ENCODE measurements around the gene IKZF4.
"Not testable (repeated sequence)": the region's sequence is repeated elsewhere in the genome, so short reads cannot be mapped to it uniquely, and the experiment has no call there.

Gene IKZF4

DNA sequence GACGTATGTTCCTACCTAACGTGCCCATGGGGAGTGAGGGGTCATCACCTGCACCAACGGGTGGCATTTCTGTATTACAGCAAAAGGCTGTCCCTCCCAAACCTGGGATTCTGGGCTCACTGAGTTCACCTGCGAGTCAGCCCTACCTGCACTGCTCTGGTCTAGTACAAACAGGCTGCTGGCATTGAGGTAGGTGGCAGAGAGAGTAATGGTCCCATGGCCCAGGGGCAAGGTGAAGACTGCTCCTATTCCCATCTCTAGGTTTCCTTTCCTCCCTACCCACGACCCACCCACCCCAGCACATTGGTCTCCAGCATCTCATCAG, 23.3 kb upstream of the IKZF4 start:
- no peak for DNase-seq (ENCODE audit: low read depth in 2 of 2, low spot score in 1 of 2)

DNA sequence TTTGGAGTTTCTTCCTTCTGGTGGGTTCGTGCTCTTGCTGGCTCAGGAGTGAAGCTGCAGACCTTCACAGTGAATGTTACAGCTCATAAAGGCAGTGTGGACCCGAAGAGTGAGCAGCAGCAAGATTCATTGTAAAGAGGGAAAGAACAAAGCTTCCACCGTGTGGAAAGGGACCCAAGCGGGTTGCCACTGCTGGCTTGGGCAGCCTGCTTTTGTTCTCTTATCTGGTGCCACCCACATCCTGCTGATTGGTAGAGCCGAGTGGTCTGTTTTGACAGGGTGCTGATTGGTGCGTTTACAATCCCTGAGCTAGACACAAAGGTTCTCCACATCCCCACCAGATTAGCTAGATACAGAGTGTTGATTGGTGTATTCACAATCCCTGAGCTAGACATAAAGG, 21.3 kb upstream of the IKZF4 start:
- not testable (repeated sequence) for DNase-seq (ENCODE audit: low read depth in 2 of 2, low spot score in 1 of 2)

DNA sequence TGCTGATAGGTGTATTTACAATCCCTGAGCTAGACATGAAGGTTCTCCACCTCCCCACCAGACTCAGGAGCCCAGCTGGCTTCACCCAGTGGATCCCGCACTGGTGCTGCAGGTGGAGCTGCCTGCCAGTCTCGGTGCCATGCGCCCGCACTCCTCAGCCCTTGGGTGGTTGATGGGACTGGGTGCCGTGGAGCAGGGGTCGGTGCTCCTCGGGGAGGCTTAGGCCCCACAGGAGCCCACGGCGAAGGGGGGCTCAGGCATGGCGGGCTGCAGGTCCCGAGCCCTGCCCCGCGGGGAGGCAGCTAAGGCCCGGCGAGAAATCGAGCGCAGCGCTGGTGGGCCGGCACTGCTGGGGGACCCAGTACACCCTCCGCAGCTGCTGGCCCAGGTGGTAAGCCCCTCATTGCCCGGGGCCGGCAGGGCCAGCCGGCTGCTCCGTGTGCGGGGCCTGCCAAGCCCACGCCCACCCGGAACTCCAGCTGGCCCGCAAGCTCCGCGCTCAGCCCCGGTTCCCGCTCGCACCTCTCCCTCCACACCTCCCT, 20.8 kb upstream of the IKZF4 start:
- DNase-seq (ENCODE audit: low read depth in 2 of 2, low spot score in 1 of 2), result not testable (repeated sequence)

DNA sequence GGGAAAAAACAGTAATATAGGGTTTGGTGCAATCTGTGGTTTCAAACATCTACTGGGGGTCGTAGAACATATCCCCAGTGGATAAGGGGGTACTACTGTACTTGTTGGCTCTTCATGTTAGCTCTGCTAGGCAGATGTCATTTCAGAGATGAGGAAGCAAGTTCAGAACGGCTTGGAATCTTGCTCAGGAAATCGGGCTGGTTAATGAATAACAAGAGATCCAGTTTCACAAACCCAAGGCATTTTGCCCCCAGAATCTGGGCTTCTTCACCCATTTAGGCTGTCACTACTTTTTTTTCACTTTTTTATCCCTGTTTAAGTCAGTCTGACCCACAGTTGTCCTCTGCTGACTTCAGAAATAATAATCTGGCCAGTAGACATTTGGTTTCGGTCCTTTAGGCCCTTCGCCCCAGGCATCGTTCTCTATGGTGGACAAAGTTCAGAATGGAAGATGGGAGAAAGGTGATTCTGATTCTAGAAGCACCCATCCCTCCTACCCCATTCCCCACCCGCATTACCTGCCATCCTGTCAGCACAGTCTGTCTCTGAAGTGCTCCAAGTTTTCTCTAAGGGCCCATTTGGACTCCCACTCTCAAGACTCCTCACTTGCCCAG, 19.2 kb upstream of the IKZF4 start:
- DNase-seq (ENCODE audit: low read depth in 2 of 2, low spot score in 1 of 2), result no peak

DNA sequence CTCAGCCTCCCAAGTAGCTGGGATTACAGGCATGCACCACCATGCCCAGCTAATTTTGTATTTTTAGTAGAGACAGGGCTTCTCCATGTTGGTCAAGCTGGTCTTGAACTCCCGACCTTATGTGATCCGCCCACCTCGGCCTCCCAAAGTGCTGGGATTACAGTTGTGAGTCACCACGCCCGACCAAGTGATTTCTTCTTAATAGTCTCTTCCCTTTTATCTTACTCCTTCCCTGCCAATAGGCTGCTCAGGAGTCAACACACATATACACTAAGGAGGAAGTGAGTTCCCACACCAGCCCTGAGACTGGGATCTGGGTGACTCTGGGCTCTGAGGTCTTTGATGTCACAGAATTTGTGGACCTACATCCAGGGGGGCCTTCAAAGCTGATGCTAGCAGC, 17.5 kb upstream of the IKZF4 start:
- not testable (repeated sequence) for DNase-seq (ENCODE audit: low read depth in 2 of 2, low spot score in 1 of 2)

DNA sequence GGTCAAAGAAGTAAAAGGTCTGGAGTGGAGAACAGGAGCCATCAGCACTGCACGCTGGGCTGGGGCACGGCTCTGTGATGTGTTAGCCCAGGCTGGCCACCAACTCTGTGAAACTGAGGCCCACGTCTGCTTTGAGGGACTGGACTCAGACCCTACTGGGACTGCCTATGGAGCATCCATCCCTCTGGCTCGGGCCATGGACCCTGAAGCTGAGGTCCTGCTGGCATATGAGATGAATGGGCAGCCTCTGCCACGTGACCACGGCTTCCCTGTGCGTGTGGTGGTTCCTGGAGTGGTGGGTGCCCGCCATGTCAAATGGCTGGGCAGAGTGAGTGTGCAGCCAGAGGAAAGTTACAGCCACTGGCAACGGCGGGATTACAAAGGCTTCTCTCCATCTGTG, 16.6 kb upstream of the IKZF4 start:
- DNase-seq (ENCODE audit: low read depth in 2 of 2, low spot score in 1 of 2), result no peak

DNA sequence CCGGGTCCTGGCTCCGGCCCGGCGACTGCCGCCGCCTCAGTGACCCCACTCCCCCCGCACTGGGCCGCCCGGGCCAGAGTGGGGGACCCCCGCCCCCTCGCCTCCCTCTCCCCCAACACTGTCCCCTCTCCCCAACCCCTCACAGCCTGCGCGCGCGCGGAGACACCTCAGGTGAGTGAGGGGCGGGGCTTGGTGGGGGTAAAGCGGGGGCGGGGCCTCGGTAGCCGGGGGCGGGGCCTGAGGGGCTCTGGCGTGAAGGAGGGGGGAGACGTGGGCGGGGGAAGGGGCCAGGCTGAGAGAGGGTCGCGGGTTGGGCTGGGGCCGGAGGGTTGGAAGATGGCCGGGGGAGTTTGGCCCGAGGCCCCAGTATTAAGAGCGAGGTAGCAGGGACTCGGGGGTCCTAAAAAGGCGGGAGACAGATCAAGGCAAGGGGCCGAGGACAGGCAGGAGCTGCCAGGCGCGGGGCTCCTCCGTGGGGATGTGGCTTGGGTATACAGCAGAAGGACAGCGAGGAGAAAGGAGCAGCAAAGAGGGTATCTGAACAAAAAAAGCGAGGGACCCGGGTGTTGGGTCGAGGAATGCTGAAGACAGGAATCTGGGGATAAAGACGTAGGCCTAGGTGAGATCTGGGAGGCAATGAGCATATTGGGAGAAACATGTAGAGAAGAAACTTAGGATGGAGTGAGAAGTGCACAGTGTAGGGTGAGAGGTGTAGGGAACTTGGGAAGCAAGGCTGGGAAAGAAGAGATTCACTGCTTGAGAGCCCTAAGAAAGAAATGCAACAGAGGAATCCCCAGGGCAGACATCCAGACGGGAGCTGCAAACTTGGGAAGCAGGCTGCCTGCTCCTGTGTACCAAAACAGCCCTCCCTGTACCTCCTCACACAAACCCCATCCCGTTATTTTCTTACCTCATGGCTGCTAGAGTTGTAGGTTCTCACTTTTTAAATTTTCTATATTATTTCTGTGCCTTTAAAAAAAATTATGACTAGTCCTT, 13.0 kb upstream of the IKZF4 start:
- peak; percentile 33 to 40 for DNase-seq (ENCODE audit: low read depth in 2 of 2, low spot score in 1 of 2)

DNA sequence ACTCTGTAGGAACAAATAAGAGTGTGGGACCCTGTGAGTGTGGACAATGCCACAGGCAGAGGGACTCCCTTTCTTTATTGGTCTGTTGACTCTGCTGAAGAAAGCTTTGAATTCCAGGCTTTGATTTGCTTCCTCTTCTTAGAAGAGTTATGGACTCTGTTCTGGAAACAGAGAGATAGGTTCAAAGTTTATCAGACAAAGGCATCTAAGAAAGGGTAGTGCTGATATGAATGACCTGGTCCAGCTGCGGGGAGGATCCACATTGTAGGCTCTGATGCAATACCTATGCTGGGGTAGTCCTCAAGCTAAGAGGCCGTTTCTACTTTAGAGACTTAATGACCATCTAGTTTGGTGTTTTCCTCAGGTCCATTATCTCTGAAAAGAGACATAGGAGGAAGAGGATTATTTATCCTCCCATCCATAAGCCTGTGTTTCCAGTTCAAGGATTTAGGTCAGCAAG, 10.7 kb upstream of the IKZF4 start:
- no peak for DNase-seq (ENCODE audit: low read depth in 2 of 2, low spot score in 1 of 2)

DNA sequence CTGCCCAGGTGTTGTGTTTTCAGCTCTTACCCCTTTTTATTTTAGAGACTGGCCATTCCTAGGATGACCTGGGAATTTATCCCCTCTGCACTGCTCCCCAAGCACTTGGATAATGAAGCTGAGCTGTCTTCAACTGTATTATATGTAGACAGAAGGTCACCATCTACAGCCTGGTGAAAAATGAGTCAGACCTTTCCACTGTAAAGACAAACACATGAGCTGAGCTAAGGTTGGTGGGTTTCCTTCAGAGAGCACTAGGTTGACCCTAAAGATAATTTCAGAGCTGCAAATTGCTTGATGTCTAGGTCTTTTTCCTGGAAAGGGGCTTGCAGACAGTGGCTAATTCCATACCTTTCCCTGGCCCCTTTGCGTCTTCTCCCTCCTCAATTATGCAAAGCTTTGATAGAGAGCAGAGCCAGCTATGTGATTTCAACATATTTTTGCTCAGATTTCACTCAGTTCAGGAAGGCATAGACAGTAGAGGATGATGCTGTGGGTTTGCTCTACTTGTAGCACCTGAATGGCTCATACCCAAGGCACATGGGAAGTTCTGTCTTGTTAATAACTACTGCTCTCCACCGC, 9.2 kb upstream of the IKZF4 start:
- no peak for DNase-seq (ENCODE audit: low read depth in 2 of 2, low spot score in 1 of 2)

DNA sequence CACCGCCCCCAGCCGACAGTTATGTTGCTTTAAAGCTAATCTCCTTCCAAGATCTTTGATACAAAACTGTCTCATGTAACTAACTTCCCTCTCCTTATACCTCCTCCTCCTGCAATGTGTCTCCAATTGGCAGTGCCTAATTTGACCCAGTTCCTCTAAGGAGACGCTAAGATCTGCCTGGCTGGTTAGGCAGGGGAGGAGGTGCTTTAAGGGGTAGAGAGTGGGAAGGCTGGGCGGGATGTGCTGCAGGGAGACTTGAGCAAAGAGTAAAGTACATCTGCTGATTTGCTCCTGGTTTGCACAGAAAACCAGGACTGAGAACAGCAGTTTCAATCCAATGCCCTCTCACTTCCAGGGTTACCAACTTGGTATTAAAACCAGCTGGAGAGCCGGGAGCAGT, 7.4 kb upstream of the IKZF4 start:
- DNase-seq (ENCODE audit: low read depth in 2 of 2, low spot score in 1 of 2), result no peak

DNA sequence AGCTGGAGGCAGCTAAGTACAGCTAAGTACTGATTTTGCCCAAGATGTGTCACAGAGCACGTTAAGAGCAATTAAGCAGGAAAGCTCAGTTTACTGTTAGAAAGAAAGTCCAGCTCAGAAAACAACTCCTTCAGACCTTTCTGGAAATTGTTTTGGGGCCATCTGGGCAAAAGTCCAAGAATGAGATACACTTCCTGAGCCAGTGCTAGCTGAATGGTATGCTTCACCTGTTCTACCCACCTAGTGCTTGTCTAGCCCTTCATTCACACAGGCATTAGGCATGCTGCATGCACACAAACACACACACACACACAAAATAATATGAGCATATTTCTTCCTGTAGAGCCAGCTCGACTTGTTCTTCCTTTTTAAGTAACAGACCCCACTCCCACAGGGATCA, 6.6 kb upstream of the IKZF4 start:
- no peak for DNase-seq (ENCODE audit: low read depth in 2 of 2, low spot score in 1 of 2)

DNA sequence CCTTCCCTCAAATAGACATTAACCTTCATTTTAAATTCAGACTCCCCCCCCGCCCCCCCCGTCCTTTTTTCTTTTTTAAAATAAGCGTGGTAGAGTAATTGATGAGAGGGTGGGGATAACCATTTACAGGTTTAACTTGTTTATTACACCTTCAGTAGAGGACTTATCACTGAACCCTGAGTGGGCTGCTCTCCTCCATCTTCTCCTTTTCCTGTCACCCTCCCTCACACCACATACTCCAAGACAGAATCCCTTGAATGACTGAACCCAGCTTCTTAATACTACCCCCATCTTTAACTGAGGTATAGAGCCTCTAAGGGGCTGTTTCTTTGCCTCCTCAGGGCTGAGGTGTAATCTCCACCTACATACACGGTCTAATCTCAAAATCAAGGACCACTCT, 3.7 kb upstream of the IKZF4 start:
- no peak for DNase-seq (ENCODE audit: low read depth in 2 of 2, low spot score in 1 of 2)

DNA sequence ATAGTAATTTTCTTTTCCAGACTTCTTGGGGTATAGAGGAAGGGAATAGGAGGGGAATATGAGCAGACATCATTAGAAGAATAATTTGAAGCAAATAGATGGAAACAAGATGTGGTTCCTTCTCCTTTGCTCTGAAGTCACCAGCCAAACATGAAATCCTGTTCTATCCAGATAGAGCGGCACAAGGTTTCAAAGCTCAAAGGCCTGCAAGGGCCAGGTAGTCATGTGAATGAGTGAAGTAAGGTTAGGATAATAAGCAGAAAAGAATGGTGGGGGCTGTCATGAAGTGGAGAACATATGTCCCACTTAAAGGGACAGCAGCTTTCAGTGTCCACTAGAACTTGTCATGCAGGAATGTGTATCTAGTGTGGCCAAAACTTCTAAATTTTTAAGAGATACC, 2.5 kb upstream of the IKZF4 start:
- no peak for DNase-seq (ENCODE audit: low read depth in 2 of 2, low spot score in 1 of 2)

DNA sequence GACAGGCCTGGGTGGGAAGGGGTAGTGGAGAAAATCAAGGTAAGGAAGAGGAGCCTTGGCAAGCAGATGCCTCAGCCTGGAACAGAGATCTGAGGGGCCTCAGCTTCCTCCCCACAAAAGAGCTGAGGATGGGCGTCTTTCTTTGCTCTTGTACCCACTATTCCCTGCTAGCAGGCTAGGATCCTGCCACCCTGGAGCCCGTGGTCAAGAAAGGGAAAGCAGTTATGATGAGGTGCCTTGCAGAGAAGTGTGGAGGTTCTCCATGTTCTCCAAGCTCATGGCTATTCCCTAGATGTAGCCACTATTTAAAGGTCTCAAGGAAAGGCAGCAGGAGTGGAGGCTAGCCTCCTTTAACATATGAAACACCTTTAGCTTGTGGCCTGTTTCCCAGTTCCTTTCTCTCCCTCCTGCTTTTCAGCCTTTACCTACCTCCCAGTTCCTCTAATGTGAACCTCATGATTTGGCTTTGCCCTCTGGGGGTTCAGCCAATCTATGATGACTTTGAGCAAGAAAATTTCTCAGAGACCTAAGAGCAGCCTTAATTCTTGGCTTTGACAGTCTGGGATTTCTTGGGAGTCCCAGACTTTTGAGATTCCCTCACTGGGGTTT, 1.1 kb downstream of the IKZF4 start:
- no peak for DNase-seq (ENCODE audit: low read depth in 2 of 2, low spot score in 1 of 2)

DNA sequence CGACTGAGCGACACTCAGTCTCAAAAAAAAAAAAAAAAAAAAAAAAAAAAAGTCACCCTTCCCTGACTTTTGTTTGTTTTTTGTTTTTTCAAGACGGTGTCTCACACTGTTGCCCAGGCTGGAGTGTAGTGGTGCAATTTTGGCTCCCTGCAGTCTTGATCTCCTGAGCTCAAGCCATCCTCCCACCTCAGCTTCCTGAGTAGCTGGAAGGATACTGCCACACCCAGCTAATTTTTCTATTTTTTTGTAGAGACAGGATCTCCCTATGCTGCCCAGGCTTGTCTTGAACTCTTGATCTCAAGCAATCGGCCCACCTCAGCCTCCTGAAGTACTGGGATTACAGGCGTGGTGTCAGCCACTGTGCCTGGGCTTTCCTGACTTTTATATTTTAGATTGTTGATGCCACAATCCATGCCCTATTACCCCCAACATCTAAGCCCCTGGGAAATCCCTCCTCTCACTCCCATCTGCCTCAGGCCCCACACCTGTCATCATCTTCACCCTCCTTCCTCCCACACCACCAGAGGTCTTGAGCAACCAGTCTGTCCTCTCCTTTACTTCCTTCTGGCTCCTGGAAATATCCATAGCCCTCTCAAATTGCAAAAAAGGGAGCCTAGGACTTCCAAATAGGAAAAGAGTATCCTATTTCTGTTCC, 7.8 kb downstream of the IKZF4 start:
- DNase-seq (ENCODE audit: low read depth in 2 of 2, low spot score in 1 of 2), result no peak

DNA sequence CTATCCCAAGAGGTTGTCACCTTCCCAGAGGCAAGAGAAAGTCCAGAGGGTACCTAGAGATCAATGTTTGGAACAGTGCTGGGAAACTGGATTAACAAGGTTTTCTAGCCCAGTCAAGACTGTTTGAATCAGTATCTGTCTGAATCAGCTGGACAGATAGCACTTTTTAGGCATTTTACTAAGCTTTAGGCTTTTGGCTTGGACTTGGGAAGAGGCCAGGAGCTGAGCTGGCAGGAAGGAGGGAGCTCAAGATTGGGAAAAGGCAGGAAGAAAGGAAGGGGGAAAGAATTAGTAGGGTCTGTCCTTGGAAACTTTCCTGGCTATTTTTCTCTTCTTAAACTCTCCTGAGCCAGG, 8.3 kb downstream of the IKZF4 start:
- DNase-seq (ENCODE audit: low read depth in 2 of 2, low spot score in 1 of 2), result no peak

DNA sequence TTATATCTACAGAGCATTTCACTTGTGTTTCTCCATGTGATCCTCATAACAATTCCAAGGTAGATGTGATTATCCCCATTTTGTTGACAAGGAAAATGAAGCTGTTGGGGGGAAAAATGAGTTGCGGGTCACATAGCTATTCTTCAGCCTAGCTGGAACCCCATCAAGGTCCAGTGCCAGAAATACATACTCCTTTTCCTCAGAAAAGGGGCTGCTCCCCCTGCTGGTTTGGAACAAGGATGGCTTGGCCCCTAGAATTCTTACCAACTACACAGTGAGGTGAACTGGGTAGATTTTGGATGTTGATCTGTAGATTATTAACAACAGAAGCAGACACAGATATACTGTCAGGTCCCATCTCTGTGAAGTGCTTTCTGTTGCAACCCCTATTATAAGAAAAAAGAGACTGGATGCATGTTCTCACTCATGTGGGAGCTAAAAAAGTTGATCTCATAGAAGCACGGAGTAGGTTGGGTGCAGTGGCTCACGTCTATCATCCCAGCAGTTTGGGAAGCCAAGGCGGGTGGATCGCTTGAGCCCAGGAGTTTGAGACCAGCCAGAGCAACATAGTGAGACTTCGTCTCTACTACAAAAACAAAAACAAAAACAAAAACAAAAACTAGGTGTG, 8.9 kb downstream of the IKZF4 start:
- DNase-seq (ENCODE audit: low read depth in 2 of 2, low spot score in 1 of 2), result no peak

DNA sequence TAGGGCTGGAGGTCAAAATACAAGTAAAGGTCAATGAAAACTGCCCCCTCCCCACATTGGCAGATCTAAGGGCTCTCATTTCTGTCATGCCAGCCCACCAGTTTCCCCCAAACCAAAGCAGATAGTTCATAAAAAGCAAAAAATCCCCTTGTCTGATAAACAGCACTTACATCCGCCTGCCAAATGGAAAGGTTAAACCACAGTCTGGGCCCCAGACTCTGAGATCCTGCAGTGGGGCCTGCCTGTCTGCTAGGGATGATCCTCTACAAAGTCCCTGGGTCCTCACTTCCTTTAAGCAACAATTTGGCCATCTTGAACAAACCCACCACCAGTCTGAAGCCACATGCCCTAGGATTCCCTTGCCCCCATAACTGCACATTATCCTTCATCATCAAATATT, 11.1 kb downstream of the IKZF4 start:
- DNase-seq (ENCODE audit: low read depth in 2 of 2, low spot score in 1 of 2), result no peak

DNA sequence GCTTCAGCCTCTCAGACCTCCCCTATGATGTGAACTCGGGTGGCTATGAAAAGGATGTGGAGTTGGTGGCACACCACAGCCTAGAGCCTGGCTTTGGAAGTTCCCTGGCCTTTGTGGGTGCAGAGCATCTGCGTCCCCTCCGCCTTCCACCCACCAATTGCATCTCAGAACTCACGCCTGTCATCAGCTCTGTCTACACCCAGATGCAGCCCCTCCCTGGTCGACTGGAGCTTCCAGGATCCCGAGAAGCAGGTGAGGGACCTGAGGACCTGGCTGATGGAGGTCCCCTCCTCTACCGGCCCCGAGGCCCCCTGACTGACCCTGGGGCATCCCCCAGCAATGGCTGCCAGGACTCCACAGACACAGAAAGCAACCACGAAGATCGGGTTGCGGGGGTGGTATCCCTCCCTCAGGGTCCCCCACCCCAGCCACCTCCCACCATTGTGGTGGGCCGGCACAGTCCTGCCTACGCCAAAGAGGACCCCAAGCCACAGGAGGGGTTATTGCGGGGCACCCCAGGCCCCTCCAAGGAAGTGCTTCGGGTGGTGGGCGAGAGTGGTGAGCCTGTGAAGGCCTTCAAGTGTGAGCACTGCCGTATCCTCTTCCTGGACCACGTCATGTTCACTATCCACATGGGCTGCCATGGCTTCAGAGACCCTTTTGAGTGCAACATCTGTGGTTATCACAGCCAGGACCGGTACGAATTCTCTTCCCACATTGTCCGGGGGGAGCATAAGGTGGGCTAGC, 13.9 kb downstream of the IKZF4 start:
- DNase-seq (ENCODE audit: low read depth in 2 of 2, low spot score in 1 of 2), result no peak

DNA sequence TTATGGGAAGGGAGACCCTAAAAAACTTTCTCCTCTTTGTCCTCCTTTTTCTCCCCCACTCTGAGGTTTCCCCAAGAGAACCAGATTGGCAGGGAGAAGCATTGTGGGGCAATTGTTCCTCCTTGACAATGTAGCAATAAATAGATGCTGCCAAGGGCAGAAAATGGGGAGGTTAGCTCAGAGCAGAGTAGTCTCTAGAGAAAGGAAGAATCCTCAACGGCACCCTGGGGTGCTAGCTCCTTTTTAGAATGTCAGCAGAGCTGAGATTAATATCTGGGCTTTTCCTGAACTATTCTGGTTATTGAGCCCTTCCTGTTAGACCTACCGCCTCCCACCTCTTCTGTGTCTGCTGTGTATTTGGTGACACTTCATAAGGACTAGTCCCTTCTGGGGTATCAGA, 16.3 kb downstream of the IKZF4 start:
- no peak for DNase-seq (ENCODE audit: low read depth in 2 of 2, low spot score in 1 of 2)

Measured in stimulated activated CD8-positive, alpha-beta memory T cell treated with anti-CD3 and anti-CD28 coated beads, Interleukin-4, amount 100 ng/mL, for 4 hours (primary cell).